Measurements from ENCODE around the gene KHDC4.
A peak's percentile ranks its signal among the peaks of the same experiment; 100 is the strongest.

Gene KHDC4

GRCh38 chr1:155934097-155934935 is at the start of gene KHDC4:
KHDC4 (minus strand) TSS chr1:155934413; CDS start chr1:155934373, 40 bp downstream.
- DNase-seq (ENCODE audit: low read depth in 3 of 3): peak; percentile 84 to 91 (median 91)

GRCh38 chr1:155983191-155984024 is 49.2 kb upstream of the KHDC4 start:
- DNase-seq (ENCODE audit: low read depth in 3 of 3): no peak

- no peak for DNase-seq (ENCODE audit: low read depth in 3 of 3)
These were observed 47.9 kb upstream of the KHDC4 start for GRCh38 chr1:155982106-155982505.

- no peak for DNase-seq (ENCODE audit: low read depth in 3 of 3)
These were observed 47.3 kb upstream of the KHDC4 start for GRCh38 chr1:155981266-155982088.

GRCh38 chr1:155979597-155980343 is 45.6 kb upstream of the KHDC4 start:
- DNase-seq (ENCODE audit: low read depth in 3 of 3): no peak

- DNase-seq (ENCODE audit: low read depth in 3 of 3): peak in 1 of 3 experiments; percentile 18
These were observed 44.8 kb upstream of the KHDC4 start for GRCh38 chr1:155978973-155979429.

- DNase-seq (ENCODE audit: low read depth in 3 of 3): peak; percentile 63 to 86 (median 70)
These were observed 44.2 kb upstream of the KHDC4 start, which contains the start of gene ARHGEF2 for GRCh38 chr1:155978325-155978972. ARHGEF2 (minus strand) TSS chr1:155978547; CDS start chr1:155978427, 120 bp downstream.

- peak; percentile 31 to 76 (median 54) for DNase-seq (ENCODE audit: low read depth in 3 of 3)
These were observed 43.6 kb upstream of the KHDC4 start for GRCh38 chr1:155977690-155978324.

- DNase-seq (ENCODE audit: low read depth in 3 of 3): peak in 1 of 3 experiments; percentile 32
These were observed 42.9 kb upstream of the KHDC4 start for GRCh38 chr1:155976913-155977689.

- DNase-seq (ENCODE audit: low read depth in 3 of 3): peak in 2 of 3 experiments; percentile 26 to 61
These were observed 42.1 kb upstream of the KHDC4 start for GRCh38 chr1:155976062-155976912.

- DNase-seq (ENCODE audit: low read depth in 3 of 3): no peak
These were observed 41.3 kb upstream of the KHDC4 start for GRCh38 chr1:155975375-155976061.

GRCh38 chr1:155974208-155975115 is 40.2 kb upstream of the KHDC4 start:
- DNase-seq (ENCODE audit: low read depth in 3 of 3): no peak

- DNase-seq (ENCODE audit: low read depth in 3 of 3): no peak
These were observed 39.5 kb upstream of the KHDC4 start for GRCh38 chr1:155973723-155974122.

- DNase-seq (ENCODE audit: low read depth in 3 of 3): no peak
These were observed 37.9 kb upstream of the KHDC4 start for GRCh38 chr1:155971910-155972809.

- peak in 1 of 3 experiments; percentile 43 for DNase-seq (ENCODE audit: low read depth in 3 of 3)
These were observed 36.4 kb upstream of the KHDC4 start for GRCh38 chr1:155970531-155971167.
